Neural crest cell (in vitro differentiated cells): ENCODE measurements around the gene TEAD1. TPM values are rescaled to one million over a fixed set of nuclear protein-coding genes. Genes with fewer than 3 reads are reported as not detected.

ENCODE experiments used
- DNase-seq: peaks from one replicate; pipeline ENCODE4 v3.0.0; 2021; ENCODE audit warnings: low read depth, mixed read lengths, low spot score
- H3K27ac Mint-ChIP-seq: one replicate; pipeline ENCODE4 v1.8.0; 2021; ENCODE audit warnings: mild to moderate bottlenecking, mixed read lengths; ENCODE audit not compliant: unreplicated experiment
- H3K27me3 Mint-ChIP-seq: 2 replicates; pipeline ENCODE4 v1.8.0; 2021; ENCODE audit warnings: low read depth, mild to moderate bottlenecking, mixed read lengths
- H3K36me3 Mint-ChIP-seq: 2 replicates; pipeline ENCODE4 v1.8.0; 2021; ENCODE audit warnings: low read depth, mild to moderate bottlenecking, mixed read lengths
- H3K4me1 Mint-ChIP-seq: 2 replicates; pipeline ENCODE4 v1.8.0; 2021; ENCODE audit warnings: mixed read lengths
- H3K4me3 Mint-ChIP-seq: one replicate; pipeline ENCODE4 v1.8.0; 2021; ENCODE audit warnings: mild to moderate bottlenecking, mixed read lengths
- H3K9me3 Mint-ChIP-seq: 2 replicates; pipeline ENCODE4 v1.8.0; 2021; ENCODE audit warnings: mixed read lengths
- total RNA-seq: library from RNA; stranded (reverse); gene quantifications from 2 replicates; pipeline ENCODE4 v1.2.1, GENCODE V29; 2021
- TF ChIP-seq, protein P1 (sequence below): fragments of 200-600 bp; sonication (generic); conservative IDR thresholded peaks from 2 replicates; pipeline ENCODE4 v1.5.0; 2021; ENCODE audit warnings: antibody characterized with exemption, mild to moderate bottlenecking

Gene TEAD1
- total RNA-seq, 1 donor from 2014 or later = 84.1 TPM

DNA sequence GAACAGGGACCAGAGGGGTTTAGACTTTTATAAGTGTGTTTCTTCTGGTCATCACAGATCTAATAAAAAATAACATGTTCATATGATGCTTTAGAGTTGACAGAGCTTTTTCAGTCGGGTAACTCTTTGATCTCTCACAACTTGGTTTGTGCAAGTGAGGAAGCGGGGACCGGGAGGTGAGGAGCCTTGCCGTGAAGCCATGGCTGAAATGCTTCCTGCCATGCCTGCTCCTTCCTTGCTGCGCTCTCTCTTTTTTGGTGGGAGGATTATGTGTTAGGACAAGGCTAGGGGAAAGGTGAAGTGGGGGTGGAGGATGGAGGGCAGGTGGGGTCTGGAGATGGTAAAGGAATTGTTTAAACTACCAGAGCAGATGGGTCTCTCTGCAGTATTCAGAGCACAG lies 23.8 kb downstream of the TEAD1 start:
- peak overlapping the region; percentile 50 for H3K4me3 Mint-ChIP-seq
- H3K36me3 Mint-ChIP-seq = no peaks in the 10 kb centered on the region
- H3K4me1 Mint-ChIP-seq = peaks cover 89% of the 10 kb centered on the region
- TF ChIP-seq, protein P1, sequence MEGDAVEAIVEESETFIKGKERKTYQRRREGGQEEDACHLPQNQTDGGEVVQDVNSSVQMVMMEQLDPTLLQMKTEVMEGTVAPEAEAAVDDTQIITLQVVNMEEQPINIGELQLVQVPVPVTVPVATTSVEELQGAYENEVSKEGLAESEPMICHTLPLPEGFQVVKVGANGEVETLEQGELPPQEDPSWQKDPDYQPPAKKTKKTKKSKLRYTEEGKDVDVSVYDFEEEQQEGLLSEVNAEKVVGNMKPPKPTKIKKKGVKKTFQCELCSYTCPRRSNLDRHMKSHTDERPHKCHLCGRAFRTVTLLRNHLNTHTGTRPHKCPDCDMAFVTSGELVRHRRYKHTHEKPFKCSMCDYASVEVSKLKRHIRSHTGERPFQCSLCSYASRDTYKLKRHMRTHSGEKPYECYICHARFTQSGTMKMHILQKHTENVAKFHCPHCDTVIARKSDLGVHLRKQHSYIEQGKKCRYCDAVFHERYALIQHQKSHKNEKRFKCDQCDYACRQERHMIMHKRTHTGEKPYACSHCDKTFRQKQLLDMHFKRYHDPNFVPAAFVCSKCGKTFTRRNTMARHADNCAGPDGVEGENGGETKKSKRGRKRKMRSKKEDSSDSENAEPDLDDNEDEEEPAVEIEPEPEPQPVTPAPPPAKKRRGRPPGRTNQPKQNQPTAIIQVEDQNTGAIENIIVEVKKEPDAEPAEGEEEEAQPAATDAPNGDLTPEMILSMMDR = no peak
- H3K27ac Mint-ChIP-seq = peak overlapping the region; percentile 64
- DNase-seq = no peak
- no peaks in the 10 kb centered on the region for H3K27me3 Mint-ChIP-seq
- no peaks in the 10 kb centered on the region for H3K9me3 Mint-ChIP-seq

DNA sequence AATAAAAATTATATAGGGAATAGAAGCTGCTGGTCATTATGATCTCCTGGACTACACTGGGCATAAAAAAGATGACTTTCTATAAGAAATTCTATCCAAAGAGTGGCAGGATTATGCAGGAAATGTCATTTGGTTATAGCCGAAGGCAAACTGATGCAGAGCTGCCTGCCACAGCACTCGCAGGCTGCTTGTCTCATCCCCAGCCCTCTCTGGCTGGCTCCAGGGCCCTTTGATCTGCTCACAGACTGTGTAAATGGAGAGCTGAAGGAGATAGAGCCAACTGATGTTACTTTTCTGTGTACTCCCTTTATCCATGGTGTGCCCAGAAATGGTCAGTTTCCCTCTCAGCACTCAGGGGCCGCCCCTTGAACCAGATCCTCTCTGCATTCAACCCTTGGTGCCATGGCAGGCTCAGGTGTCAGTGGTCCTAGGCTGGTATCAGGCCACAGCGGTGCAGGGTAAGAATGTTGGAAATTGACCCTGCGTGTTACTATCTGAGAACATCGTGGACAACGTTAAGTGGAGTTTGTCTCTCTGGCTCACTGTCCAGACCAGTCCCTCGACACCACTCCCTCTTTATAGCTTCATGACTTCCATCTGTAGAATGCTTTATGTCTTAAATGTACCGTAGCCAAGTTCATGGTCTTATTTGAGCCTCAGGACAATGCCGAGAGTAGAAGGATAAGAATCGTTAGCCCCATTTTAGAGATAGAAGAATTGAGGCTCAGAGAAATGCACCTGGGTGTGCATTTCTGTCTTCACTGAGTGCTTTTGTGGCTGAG lies 27.8 kb downstream of the TEAD1 start:
- DNase-seq = no peak
- Mint-ChIP-seq H3K9me3 (no peaks in the 10 kb centered on the region), H3K4me3 (no peak overlapping the region), H3K27ac (no peak overlapping the region), H3K27me3 (no peaks in the 10 kb centered on the region), H3K36me3 (peaks cover 8% of the 10 kb centered on the region), H3K4me1 (peaks cover 77% of the 10 kb centered on the region)
- TF ChIP-seq, protein P1 = no peak

DNA sequence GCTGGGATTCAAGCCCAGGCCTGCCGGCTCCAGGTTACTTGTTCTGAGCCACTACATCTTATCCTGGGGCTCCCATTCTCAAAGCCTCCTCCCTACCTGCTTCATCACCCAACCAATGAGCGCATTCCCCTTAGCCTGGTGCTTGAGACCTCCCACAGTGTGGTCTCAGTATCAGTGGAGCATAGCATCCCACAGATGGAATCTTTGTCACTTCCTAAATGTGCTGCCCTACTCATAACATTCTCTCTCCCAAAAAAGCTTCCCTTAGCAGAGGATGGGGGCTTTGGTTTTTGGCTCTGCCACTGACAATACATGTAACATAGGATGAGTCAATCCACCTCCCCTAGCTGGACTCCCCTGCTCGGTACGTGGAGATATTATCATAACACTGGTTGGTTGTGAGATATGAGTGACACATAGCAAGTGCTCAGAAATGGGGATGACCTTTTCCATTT lies 28.8 kb downstream of the TEAD1 start:
- peaks cover 78% of the 10 kb centered on the region for H3K4me1 Mint-ChIP-seq
- H3K27me3 Mint-ChIP-seq = no peaks in the 10 kb centered on the region
- no peak overlapping the region for H3K4me3 Mint-ChIP-seq
- H3K27ac Mint-ChIP-seq = no peak overlapping the region
- no peaks in the 10 kb centered on the region for H3K9me3 Mint-ChIP-seq
- peaks cover 8% of the 10 kb centered on the region for H3K36me3 Mint-ChIP-seq
- no peak for DNase-seq
- TF ChIP-seq, protein P1 = no peak

DNA sequence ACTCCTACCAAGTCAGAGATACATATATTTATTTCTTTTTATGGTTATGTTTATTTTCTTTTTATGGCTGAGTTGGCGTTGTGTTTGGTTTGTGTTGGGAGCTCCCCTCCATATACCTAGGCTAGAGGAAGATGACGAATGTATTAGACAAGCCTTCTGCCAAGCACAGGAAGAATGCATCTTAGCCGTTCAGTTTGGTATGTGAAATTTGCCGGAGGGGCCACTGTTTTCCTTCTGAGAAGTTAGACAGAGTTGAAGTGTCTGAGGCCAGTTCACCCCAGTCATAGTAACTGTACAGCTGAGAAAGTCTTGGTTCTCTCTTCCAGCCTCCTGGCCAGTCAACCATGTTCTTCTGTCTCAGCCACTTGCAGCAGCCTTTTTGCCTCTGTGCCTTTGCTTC lies 29.8 kb downstream of the TEAD1 start:
- Mint-ChIP-seq H3K36me3 (peaks cover 8% of the 10 kb centered on the region), H3K4me3 (no peak overlapping the region), H3K4me1 (peaks cover 78% of the 10 kb centered on the region), H3K27ac (no peak overlapping the region), H3K9me3 (no peaks in the 10 kb centered on the region), H3K27me3 (no peaks in the 10 kb centered on the region)
- TF ChIP-seq, protein P1 = no peak
- no peak for DNase-seq

DNA sequence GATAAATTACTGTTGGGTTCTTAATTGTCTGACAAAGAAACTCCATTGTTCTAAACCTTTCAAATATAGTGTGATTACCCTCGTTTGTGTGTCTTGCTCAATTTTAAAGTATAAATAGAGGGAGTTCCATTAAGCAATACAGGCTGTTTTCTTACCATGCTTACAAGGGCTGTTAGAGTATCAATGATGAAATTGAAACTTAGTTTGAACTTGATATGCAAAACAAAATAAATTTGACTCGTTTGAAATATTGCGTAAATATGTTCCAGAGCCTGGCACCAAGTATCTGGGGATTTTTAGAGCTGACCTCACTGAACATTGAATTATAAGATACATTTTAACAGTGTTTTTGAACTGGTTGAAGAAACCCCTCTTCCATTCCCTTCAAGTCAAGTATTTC lies 31.7 kb downstream of the TEAD1 start:
- peaks cover 8% of the 10 kb centered on the region for H3K36me3 Mint-ChIP-seq
- H3K4me3 Mint-ChIP-seq = no peak overlapping the region
- H3K27ac Mint-ChIP-seq = no peak overlapping the region
- TF ChIP-seq, protein P1 = no peak
- H3K4me1 Mint-ChIP-seq = peaks cover 71% of the 10 kb centered on the region
- no peaks in the 10 kb centered on the region for H3K27me3 Mint-ChIP-seq
- H3K9me3 Mint-ChIP-seq = no peaks in the 10 kb centered on the region
- DNase-seq = no peak
